GM18868 (cell line): ENCODE data around the gene TNN.

Source experiments
- ATAC-seq: cut with Tn5 transposase; IDR thresholded peaks from one replicate; pipeline ENCODE4 v1.9.1; 2021; ENCODE audit warnings: mild to moderate bottlenecking, moderate library complexity; ENCODE audit not compliant: unreplicated experiment

TNN gene

GRCh38 chr1:175145899-175146528, 78.4 kb downstream of the TNN start:
- ATAC-seq: no peak

DNA sequence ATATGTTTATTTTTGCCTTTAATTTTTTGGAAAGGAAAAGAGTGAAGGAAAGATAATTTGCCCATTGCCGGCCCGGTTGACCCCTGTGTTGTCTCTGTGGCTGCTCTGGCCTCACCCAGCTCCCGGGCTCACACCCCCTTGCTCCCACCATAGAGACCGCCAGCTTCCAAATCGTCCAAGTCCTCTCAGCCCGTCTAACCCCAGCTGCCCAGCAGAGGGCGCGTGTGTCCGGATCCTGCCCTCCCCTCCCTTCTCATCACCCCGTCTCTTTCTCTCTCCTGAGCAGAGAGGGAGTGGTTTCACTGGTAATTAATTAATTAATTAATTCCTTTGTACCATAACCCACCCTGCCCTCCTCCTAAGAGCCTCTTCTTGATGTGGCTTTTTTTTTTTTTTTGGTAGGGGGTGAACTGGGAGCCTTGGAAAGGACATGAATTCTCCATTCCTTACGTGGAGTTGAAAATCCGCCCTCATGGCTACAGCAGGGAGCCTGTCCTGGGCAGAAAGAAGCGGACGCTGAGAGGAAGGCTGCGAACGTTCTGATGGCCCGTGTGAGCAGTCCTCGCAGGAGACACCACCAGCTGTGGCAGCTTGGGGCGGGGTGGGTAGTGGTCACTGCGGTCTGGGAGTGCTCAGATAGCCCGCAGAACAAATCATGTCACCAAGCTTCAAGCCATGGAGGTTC, 79.0 kb downstream of the TNN start:
- ATAC-seq: peak; percentile 45

DNA sequence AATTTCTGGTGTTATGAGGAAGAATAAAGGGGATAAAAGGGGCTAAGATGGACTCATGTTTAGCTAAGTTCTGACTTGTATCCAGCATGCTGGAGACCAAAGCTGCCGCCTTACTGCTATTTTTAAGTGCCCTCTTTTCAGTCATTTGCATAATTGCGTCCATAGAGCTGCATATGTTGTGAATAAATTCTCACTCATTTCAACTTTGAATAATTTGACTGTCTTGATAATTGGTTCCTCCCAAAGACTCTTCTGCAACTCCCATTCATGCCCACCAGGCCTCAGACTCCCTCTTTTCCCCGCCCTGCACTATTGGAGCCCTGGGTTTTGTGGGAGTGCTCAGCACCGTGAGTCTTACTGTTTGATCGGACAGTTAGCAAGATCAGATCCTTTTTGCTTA, 79.9 kb downstream of the TNN start:
- ATAC-seq: no peak

DNA sequence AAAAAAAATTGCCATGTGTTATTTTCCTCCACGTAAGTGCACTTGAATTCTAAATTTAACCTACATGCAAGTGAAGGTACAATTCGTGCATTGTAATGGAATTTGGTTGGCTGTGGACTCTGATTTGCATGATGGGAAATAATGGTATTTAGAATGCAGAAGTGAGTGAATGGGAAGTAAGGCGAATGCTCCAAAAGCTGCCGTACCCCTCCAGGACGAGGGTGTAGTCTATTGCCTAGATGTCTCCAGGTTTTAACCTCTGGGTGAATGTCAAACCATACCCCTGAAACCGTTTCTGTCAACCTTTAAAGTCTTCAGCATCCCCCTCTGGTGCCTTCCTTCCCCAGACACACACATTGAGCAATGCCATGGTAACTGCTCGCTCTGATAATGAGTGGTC, 80.4 kb downstream of the TNN start:
- ATAC-seq: no peak

DNA sequence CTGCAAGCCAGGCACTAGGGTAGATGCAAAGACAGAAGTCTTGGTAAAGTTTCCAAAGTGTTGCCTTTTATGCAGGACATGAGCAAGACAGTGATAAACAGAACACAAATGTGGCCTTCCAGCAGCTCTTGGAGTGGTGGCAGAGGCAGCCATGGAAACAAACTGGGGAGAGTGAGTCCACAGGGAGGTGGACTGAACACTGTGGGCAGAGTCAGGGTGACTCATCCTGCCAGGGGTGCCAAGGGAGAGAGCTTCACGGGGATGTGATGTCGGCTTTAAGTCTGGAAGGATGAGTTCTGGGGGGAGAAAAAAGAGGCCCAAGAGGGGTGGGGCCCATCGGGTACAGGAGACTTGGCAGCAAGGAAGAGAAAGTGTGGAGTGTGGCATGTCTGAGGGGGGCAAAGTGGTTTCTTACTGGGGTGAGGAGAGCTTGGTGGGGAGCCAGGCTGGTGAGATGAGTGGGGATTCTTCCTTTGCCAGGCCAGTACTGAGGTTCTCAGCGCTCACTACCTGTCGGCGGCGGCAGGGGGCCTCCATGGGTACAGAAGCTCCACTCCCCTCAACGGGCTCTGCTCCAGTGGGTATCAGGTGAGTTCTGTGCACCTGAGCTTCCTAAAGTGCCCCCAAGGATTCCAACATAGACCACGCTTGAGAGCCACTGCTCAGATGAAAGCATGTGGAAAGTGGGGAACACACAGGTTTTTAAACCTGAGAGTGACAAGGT, 83.1 kb downstream of the TNN start:
- ATAC-seq: no peak

DNA sequence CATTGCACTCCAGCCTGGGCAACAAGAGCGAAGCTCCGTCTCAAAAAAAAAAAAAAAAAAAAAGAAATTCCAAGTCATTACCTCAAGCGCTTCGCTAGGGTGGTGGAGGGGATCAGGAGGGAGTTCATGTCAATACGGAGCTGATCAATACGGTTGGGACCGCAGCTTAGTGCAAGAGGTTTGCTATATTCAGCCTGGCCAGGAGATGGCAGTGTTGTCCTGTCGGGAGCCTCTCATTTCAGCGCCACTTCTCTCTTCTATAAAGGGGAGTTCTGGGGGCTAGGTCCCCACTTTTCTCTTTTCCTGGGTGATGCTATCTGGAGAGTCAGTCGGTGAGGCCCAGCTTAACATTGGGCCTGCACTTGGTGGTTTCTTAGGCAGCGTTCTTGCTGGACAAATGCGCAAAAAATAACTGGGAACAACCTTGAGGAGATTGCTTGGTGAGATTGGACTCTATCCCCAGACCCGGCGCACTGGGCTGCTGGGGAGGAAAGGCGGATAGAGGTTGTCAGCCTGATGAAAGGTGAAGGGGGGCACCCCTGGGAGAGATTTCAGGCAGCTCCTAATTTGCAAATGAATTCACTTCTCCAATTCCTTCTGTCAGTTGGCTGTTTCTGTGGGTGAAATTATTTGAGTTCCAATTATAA, 84.5 kb downstream of the TNN start:
- peak; percentile 63 for ATAC-seq

DNA sequence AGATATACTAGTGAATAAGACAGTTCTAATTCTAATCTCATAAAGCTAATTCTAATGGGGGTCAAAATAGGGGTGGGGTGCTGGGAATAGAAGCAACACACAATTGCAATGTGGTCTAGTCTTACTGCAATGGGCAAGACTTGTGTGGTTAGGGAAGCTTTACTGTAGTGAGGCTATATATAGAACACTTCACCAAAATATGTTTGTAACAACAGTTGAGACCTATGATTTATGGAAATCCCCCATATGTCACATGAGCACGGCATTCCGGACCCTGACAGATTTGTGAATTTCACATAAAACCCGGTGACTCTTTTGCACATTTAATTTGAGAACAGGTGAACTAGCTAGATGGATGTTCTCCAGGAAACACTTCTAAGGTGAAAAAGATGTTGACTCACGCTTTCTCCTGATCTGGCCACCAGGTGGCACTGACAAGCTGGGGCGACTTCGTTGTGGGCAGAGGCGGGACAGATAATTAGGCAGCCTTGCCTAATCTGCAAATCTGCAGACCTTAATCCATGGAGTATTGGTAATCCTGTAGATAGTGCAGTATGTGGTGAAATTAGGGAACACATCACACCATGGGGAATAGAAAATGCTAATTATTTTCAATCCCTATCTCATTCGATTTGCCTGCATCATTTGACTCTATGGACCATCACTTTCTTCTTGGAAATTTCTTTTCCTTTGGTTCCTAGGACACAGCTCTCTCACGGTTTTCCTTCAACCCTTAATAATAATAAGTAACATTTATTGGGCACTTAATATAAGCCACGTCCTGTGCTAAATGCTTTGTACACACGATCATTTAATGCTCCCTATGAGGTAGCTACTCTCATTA, 87.2 kb downstream of the TNN start:
- no peak for ATAC-seq

DNA sequence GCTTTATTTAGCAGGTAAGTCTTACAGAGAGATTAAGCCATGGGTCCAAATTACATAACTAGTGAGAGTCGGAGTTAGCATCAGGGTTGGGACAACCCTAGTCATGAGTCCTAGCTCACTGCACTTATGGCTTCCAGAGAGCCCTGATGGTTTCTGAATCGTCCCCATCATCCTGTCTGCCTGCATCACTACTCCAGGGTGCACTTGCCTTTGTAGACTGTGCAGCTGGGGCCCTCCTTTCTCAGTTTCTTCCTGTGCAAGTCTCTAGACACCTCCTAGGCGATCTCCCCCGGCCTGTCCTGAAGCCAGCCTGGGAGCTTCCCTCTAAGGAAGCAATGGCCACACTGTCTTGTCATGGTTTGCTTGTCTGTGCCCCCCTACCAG, 87.8 kb downstream of the TNN start:
- ATAC-seq: no peak

DNA sequence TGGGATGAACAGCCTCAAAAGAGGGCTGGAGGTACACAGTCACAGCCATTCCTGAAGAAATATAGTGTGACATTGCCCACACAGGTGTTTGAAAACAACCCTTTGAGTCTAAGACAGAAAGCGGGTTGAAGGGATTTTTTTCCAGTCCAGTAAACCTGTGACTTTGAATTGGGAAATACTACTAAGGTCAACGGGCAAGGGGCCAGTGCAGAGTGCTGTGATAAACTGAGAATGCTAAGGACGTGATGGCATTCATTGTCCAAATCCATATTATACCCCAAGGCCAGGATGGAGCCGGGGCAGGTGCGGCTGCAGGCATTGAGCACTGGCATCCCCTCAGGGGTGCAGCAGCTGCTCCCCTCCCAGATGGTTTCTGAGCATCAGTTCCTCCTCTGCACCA, 88.3 kb downstream of the TNN start:
- ATAC-seq: no peak

GRCh38 chr1:175157200-175157599, 89.6 kb downstream of the TNN start:
- ATAC-seq: no peak

DNA sequence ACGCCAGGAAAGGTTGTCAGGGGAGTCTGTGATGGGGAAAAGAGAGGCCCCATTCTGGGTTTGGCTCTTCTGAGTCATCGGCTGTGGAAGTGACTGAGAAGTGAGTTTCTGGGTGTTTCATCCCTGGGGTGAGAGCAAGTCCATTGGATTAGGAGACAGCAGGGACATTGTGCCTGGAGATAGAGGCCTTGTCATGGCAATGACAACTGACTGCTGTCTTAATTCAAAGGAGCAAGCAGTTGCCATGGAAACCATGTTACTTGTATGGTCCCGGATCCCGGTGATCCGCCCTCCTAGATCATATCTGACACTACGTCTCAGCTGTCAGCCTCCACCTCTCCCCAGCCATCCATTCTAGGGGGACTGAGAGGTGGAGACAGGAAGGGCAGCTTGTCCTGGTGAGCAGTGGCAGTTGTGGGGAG, 90.5 kb downstream of the TNN start:
- ATAC-seq: no peak

GRCh38 chr1:175162955-175163354, 95.3 kb downstream of the TNN start:
- no peak for ATAC-seq

GRCh38 chr1:175163702-175164101, 96.1 kb downstream of the TNN start:
- ATAC-seq: no peak

- no peak for ATAC-seq
These were observed 97.1 kb downstream of the TNN start for GRCh38 chr1:175164751-175165150.

DNA sequence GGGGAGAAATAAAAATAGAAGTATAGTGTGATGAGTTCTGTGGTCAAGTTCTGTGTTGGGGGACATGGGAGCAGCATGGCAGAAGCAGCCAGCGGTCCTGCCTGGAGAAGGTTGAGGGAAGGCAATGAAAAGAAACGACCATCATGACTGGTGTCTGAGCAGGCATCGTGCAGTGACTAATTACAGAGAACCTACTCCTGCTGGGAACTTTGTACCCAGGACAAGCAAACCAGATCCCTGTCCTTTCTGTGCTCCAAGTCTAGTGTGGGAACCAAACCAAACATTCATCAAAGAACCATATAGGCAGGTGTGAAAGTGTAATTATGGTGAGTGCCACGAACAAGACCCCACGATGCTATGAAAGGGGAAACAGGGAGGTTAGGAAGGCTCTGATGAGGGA, 99.1 kb downstream of the TNN start:
- ATAC-seq: no peak

- ATAC-seq: no peak
These were observed 100.2 kb downstream of the TNN start for GRCh38 chr1:175167861-175168260.

GRCh38 chr1:175168782-175169181, 101.1 kb downstream of the TNN start:
- ATAC-seq: no peak

DNA sequence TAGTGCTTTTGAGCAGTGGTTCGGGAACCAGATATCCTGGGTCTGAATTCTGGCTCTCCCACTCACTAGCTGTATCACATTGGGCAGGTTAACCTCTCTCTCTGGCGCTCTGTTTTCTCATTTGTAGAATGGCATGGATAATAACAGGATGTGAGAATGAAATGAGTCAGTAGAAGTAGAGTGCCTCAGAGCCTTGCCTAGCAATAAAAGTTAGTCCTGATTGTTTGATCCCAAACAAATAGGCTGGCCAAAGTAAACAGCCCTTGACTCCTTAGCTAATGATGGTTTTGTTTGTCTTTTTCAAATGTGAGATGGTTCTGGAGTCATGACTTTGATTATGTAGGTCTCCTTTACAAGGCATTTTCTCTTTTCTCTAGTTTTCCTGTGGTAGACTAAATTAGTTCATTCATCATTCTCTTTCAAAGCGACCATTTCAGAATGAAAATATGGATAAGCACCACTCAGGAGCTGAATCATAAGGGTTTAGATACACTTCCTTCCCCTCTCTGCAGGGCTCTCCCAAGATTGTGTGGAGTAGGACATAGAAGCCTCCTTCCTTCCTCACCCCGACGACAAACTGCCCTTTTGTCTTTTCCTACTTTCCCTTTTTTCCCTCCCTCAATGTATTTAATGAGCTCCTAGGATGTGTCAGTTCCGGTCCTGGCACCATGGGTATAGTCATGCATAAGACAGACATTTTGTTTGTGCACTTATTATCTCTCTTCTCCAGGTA, 101.8 kb downstream of the TNN start:
- no peak for ATAC-seq

- no peak for ATAC-seq
These were observed 103.6 kb downstream of the TNN start for GRCh38 chr1:175171036-175171913.
